NCI-H2227 treated with DMSO at 0.1 percent for 48 hours (cell line): Measurements from ENCODE around the gene HARBI1.

ENCODE experiments used
- DNase-seq: peaks from one replicate; lab custom pipeline; 2025; lab: John Stamatoyannopoulos, UW

HARBI1 gene

GRCh38 chr11:46554213-46555147 lies 62.5 kb downstream of the HARBI1 start:
- DNase-seq: no peak

GRCh38 chr11:46553814-46554212 lies 63.2 kb downstream of the HARBI1 start:
- no peak for DNase-seq
